ENCODE results near the gene AFG3L2. TPM values are rescaled to one million over a fixed set of nuclear protein-coding genes. Genes with fewer than 3 reads are reported as not detected.

AFG3L2 gene
- total and polyA plus RNA-seq, 9 of the 15 experiments (the other 6 are each of a cell fraction or from before 2014, with no cell fraction given): 24.1 to 109 (median 84.0) TPM

GRCh38 chr18:12283666-12284065 is 93.4 kb downstream of the AFG3L2 start (continued):
- TF ChIP-seq PYGO2 (tag; IDR thresholded peaks at IDR 0.05) (no peak), KLF13 (tag; IDR thresholded peaks at IDR 0.05; ENCODE audit: borderline replicate concordance, low read depth) (no peak), ETS2 (tag; IDR thresholded peaks at IDR 0.05; ENCODE audit: borderline replicate concordance, poor library complexity, severe bottlenecking) (no peak), PHTF2 (CRISPR knock-in tag; IDR thresholded peaks at IDR 0.05) (no peak), HDAC6 (IDR thresholded peaks at IDR 0.05; ENCODE audit: low read depth, low read length) (no peak), HOXB6 (CRISPR knock-in tag; IDR thresholded peaks at IDR 0.05; ENCODE audit: borderline replicate concordance) (no peak), CTCFL (IDR thresholded peaks at IDR 0.05; ENCODE audit: borderline replicate concordance, insufficient read depth, low read depth, low read length, poor library complexity, severe bottlenecking) (no peak), DIDO1 (tag; IDR thresholded peaks at IDR 0.05; ENCODE audit: low read depth) (no peak), CHD1 (IDR thresholded peaks at IDR 0.05; ENCODE audit: low read length) (no peak), CREM (IDR thresholded peaks at IDR 0.05; ENCODE audit: low read depth) (no peak), RFX1 (IDR thresholded peaks at IDR 0.05) (no peak), POLR2AphosphoS5 (IDR thresholded peaks at IDR 0.05; ENCODE audit: control insufficient read depth, insufficient read depth, low read depth, low read length) (peak; percentile 63), HSF4 (CRISPR knock-in tag; IDR thresholded peaks at IDR 0.05; ENCODE audit: borderline replicate concordance) (no peak), POU5F1 (IDR thresholded peaks at IDR 0.05; ENCODE audit: borderline replicate concordance, low read depth, low read length, partially characterized antibody) (no peak), HDAC3 (IDR thresholded peaks at IDR 0.05; ENCODE audit: borderline replicate concordance, partially characterized antibody) (no peak), SPI1 (IDR thresholded peaks at IDR 0.05; ENCODE audit: borderline replicate concordance, low read depth, low read length) (no peak), ESRRA (IDR thresholded peaks at IDR 0.05; ENCODE audit: borderline replicate concordance, low read depth) (no peak), NCOA2 (IDR thresholded peaks at IDR 0.05; ENCODE audit: partially characterized antibody in 2 of 2) (no peak), TCF3 (CRISPR knock-in tag; IDR thresholded peaks at IDR 0.05) (peak; percentile 78), EZH2 (IDR thresholded peaks at IDR 0.05; ENCODE audit: borderline replicate concordance, low read depth, low read length) (no peak), ZNF436 (CRISPR knock-in tag; IDR thresholded peaks at IDR 0.05) (no peak)
- TF ChIP-seq, protein P1, sequence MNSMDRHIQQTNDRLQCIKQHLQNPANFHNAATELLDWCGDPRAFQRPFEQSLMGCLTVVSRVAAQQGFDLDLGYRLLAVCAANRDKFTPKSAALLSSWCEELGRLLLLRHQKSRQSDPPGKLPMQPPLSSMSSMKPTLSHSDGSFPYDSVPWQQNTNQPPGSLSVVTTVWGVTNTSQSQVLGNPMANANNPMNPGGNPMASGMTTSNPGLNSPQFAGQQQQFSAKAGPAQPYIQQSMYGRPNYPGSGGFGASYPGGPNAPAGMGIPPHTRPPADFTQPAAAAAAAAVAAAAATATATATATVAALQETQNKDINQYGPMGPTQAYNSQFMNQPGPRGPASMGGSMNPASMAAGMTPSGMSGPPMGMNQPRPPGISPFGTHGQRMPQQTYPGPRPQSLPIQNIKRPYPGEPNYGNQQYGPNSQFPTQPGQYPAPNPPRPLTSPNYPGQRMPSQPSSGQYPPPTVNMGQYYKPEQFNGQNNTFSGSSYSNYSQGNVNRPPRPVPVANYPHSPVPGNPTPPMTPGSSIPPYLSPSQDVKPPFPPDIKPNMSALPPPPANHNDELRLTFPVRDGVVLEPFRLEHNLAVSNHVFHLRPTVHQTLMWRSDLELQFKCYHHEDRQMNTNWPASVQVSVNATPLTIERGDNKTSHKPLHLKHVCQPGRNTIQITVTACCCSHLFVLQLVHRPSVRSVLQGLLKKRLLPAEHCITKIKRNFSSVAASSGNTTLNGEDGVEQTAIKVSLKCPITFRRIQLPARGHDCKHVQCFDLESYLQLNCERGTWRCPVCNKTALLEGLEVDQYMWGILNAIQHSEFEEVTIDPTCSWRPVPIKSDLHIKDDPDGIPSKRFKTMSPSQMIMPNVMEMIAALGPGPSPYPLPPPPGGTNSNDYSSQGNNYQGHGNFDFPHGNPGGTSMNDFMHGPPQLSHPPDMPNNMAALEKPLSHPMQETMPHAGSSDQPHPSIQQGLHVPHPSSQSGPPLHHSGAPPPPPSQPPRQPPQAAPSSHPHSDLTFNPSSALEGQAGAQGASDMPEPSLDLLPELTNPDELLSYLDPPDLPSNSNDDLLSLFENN (IDR thresholded peaks at IDR 0.05; ENCODE audit: low read depth in 2 of 2, low read length in 2 of 2): no peak
- TF ChIP-seq, protein P2, sequence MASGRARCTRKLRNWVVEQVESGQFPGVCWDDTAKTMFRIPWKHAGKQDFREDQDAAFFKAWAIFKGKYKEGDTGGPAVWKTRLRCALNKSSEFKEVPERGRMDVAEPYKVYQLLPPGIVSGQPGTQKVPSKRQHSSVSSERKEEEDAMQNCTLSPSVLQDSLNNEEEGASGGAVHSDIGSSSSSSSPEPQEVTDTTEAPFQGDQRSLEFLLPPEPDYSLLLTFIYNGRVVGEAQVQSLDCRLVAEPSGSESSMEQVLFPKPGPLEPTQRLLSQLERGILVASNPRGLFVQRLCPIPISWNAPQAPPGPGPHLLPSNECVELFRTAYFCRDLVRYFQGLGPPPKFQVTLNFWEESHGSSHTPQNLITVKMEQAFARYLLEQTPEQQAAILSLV (tag; IDR thresholded peaks at IDR 0.05): no peak
